ENCODE data around the gene PCSK4. TPM values are rescaled to one million over a fixed set of nuclear protein-coding genes. Genes with fewer than 3 reads are reported as not detected.

Gene PCSK4
- polyA plus RNA-seq, 1 of the 3 experiments (the other 2 are of a cell fraction), result 6.6 TPM

GRCh38 chr19:1465191-1466016 lies 24.7 kb downstream of the PCSK4 start (continued):
- TF ChIP-seq CTCF (IDR thresholded peaks at IDR 0.05) (no peak), EZH2phosphoT487 (IDR thresholded peaks at IDR 0.05; ENCODE audit: borderline replicate concordance, low read depth) (no peak), IRF3 (IDR thresholded peaks at IDR 0.05; ENCODE audit: low read depth, low read length) (no peak), MEF2A (IDR thresholded peaks at IDR 0.05; ENCODE audit: borderline replicate concordance, low read depth) (no peak)

- ChIA-PET POLR2A (interaction anchor here (1.0 kb wide), 1 partner anchor 10 kb away, joined by 3 read pairs; no protein-coding TSS in a partner anchor), CTCF (no interaction called here)
- Histone ChIP-seq H3K4me1 (ENCODE audit: control insufficient read depth in 1 of 2, insufficient read depth in 2 of 2, low read depth in 1 of 2, low read length in 1 of 2) (no peaks in the 10 kb centered on the region), H3K27ac (ENCODE audit: low read depth in 2 of 2, low read length in 1 of 2) (no peak overlapping the region), H3K9ac (no peak overlapping the region), H4K20me1 (ENCODE audit: insufficient read depth) (0 out of 2 replicates have a peak, but pooled peaks cover 4% of the 10 kb centered on the region), H3K9me3 (no peaks in the 10 kb centered on the region), H3F3A (replicated peaks; ENCODE audit: insufficient read depth) (peaks cover 3% of the 10 kb centered on the region), H3K36me3 (replicated peaks in 1 of 2; ENCODE audit: control insufficient read depth in 1 of 2, insufficient read depth in 2 of 2, low read length in 1 of 2) (peaks cover 4 to 17% of the 10 kb centered on the region in 2 experiments), H3K79me2 (ENCODE audit: insufficient read depth) (no peaks in the 10 kb centered on the region), H2AFZ (ENCODE audit: low read depth) (no peak overlapping the region), H3K4me2 (no peak overlapping the region), H3K27me3 (ENCODE audit: insufficient read depth) (no peaks in the 10 kb centered on the region), H3K4me3 (ENCODE audit: low read depth in 2 of 2, low read length in 1 of 2) (no peak overlapping the region), H3K9me2 (no peaks in the 10 kb centered on the region)
- no peak for DNase-seq
- no peak for TF ChIP-seq PBX3 (IDR thresholded peaks at IDR 0.05)
- no peak for TF ChIP-seq RXRA (IDR thresholded peaks at IDR 0.05; ENCODE audit: borderline replicate concordance, low read depth)
- TF ChIP-seq CHD2 (IDR thresholded peaks at IDR 0.05; ENCODE audit: low read length, partially characterized antibody), result no peak
- no peak for TF ChIP-seq YY1 (IDR thresholded peaks at IDR 0.05; ENCODE audit: low read depth)
- TF ChIP-seq NRF1 (IDR thresholded peaks at IDR 0.05; ENCODE audit: low read depth, low read length), result no peak
- TF ChIP-seq SIN3A (IDR thresholded peaks at IDR 0.05; ENCODE audit: borderline replicate concordance, low read depth, low read length), result no peak
- no peak for TF ChIP-seq USF1 (IDR thresholded peaks at IDR 0.05; ENCODE audit: borderline replicate concordance, low read depth)
- no peak for TF ChIP-seq USF2 (IDR thresholded peaks at IDR 0.05; ENCODE audit: borderline replicate concordance, low read depth, low read length)
- no peak for TF ChIP-seq IRF3 (IDR thresholded peaks at IDR 0.05; ENCODE audit: low read depth, low read length)
- no peak for TF ChIP-seq REST (IDR thresholded peaks at IDR 0.05; ENCODE audit: low read depth, low read length)
- no peak for TF ChIP-seq MAX (IDR thresholded peaks at IDR 0.05; ENCODE audit: low read depth)
- 95% methylated on average over 15 of the region's 24 CpGs for WGBS (ENCODE audit: low lambda C conversion rate)
These were observed 28.3 kb downstream of the PCSK4 start for GRCh38 chr19:1461862-1462261.

All from SK-N-SH (cell line).